Mucosa of descending colon (tissue), 3 donors: ENCODE measurements around the gene TMEM37. TPM values are rescaled to one million over a fixed set of nuclear protein-coding genes. Genes with fewer than 3 reads are reported as not detected.
"Not testable (repeated sequence)": the region's sequence is repeated elsewhere in the genome, so short reads cannot be mapped to it uniquely, and the experiment has no call there.

Experiments
- ATAC-seq: fragments of 200-7000 bp; cut with Tn5 transposase; one replicate; pipeline ENCODE4 v1.9.1; 2020; ENCODE audit warnings: mild to moderate bottlenecking, moderate library complexity
- DNase-seq, 3 donors: peaks; one replicate each; pipeline ENCODE4 v3.0.0-alpha.2; 2020
- H3K36me3 ChIP-seq: fragments of 200-600 bp; one replicate; pipeline ENCODE4 v1.8.0; 2021; ENCODE audit warnings: low read depth, mild to moderate bottlenecking
- H3K4me1 ChIP-seq: fragments of 200-600 bp; one replicate; pipeline ENCODE4 v1.8.0; 2021; ENCODE audit warnings: low read depth, mild to moderate bottlenecking
- H3K4me3 ChIP-seq: fragments of 200-600 bp; one replicate; pipeline ENCODE4 v1.8.0; 2021; ENCODE audit warnings: mild to moderate bottlenecking
- H3K9me3 ChIP-seq: fragments of 200-600 bp; one replicate; pipeline ENCODE4 v1.8.0; 2021; ENCODE audit warnings: mild to moderate bottlenecking
- CTCF ChIP-seq: fragments of 200-600 bp; IDR thresholded peaks from one replicate; pipeline ENCODE4 v1.8.0; 2022; ENCODE audit warnings: antibody characterized with exemption, mild to moderate bottlenecking
- intact Hi-C, 2 donors: fragments of 100-400 bp; cut with DNase I in 1 of 2; cut with micrococcal nuclease in 1 of 2; formaldehyde crosslinking; loops; one replicate each; pipeline versions ENCODE4 v1.11.0 to v1.11.1; 2022; cut with DNase I, micrococcal nuclease
- total RNA-seq, 3 donors: library from RNA; stranded (reverse); fragmentation: NEBNext Ultra II Directional in 2 of 3; extraction: Animal tissue kit (Norgen Biotek cat#: 25700) in 2 of 3; gene quantifications; one replicate each; pipeline versions ENCODE4 v1.2.1 to v1.2.4, GENCODE V29; 2021 to 2023
- donor health status: DM: no; HTN: no; CAD: no; lungs with moderate emphysema.
- donor health status: DM: no; HTN: no; CAD: no.
- donor health status: DM: no; HTN: yes; CAD: no.

Gene TMEM37
- total RNA-seq, 3 donors from 2014 or later, result 54.0 to 173 (median 100) TPM

GRCh38 chr2:119389615-119390306 is 41.9 kb upstream of the TMEM37 start:
- no peak for TF ChIP-seq CTCF
- Histone ChIP-seq H3K4me1 (peaks cover 3% of the 10 kb centered on the region), H3K4me3 (no peak overlapping the region), H3K36me3 (no peaks in the 10 kb centered on the region), H3K9me3 (no peaks in the 10 kb centered on the region)
- intact Hi-C loops, result no loop called here
- ATAC-seq, result no peak
- peak in 2 of 3 donors; percentile 48 to 53 for DNase-seq

- TF ChIP-seq CTCF, result no peak
- peaks cover 3% of the 10 kb centered on the region for H3K4me1 ChIP-seq
- DNase-seq (no peak), ATAC-seq (no peak)
- H3K4me3 ChIP-seq, result no peak overlapping the region
- H3K9me3 ChIP-seq, result no peaks in the 10 kb centered on the region
- intact Hi-C loops, result no loop called here
- H3K36me3 ChIP-seq, result no peaks in the 10 kb centered on the region
Measured at GRCh38 chr2:119393971-119394748, 37.5 kb upstream of the TMEM37 start.

GRCh38 chr2:119397196-119397595 is 34.5 kb upstream of the TMEM37 start:
- Histone ChIP-seq H3K4me1 (peaks cover 4% of the 10 kb centered on the region), H3K9me3 (no peaks in the 10 kb centered on the region), H3K4me3 (no peak overlapping the region), H3K36me3 (no peaks in the 10 kb centered on the region)
- TF ChIP-seq CTCF, result no peak
- intact Hi-C loops, result no loop called here
- no peak for ATAC-seq
- no peak for DNase-seq

GRCh38 chr2:119402106-119402505 is 29.5 kb upstream of the TMEM37 start:
- Histone ChIP-seq H3K4me3 (no peak overlapping the region), H3K9me3 (no peaks in the 10 kb centered on the region), H3K4me1 (peaks cover 9% of the 10 kb centered on the region), H3K36me3 (no peaks in the 10 kb centered on the region)
- ATAC-seq (no peak), DNase-seq (no peak)
- no peak for TF ChIP-seq CTCF
- intact Hi-C loops, result loop anchor here in 1 of 2 donors (10.0 kb wide), 1 partner anchor 263 kb away; no protein-coding TSS in a partner anchor

GRCh38 chr2:119402645-119403560 is 28.8 kb upstream of the TMEM37 start:
- H3K9me3 ChIP-seq, result no peaks in the 10 kb centered on the region
- peaks cover 9% of the 10 kb centered on the region for H3K4me1 ChIP-seq
- ATAC-seq (peak; percentile 96), DNase-seq (peak in 2 of 3 donors; percentile 63 to 81)
- TF ChIP-seq CTCF, result no peak
- intact Hi-C loops, result loop anchor here in 1 of 2 donors (10.0 kb wide), 1 partner anchor 262 kb away; no protein-coding TSS in a partner anchor
- H3K4me3 ChIP-seq, result no peak overlapping the region
- no peaks in the 10 kb centered on the region for H3K36me3 ChIP-seq

- not testable (repeated sequence) for H3K4me3 ChIP-seq, H3K4me1 ChIP-seq, ATAC-seq, DNase-seq, H3K36me3 ChIP-seq, H3K9me3 ChIP-seq
- intact Hi-C loops, result loop anchor here in 1 of 2 donors (10.0 kb wide), 1 partner anchor 261 kb away; no protein-coding TSS in a partner anchor
Measured at GRCh38 chr2:119403618-119404017, 28.0 kb upstream of the TMEM37 start.
